Measurements from ENCODE around the gene SUMO3. TPM values are rescaled to one million over a fixed set of nuclear protein-coding genes. Genes with fewer than 3 reads are reported as not detected.

SUMO3 gene
- total RNA-seq, 1 experiment from 2014 or later, result 81.5 TPM

DNA sequence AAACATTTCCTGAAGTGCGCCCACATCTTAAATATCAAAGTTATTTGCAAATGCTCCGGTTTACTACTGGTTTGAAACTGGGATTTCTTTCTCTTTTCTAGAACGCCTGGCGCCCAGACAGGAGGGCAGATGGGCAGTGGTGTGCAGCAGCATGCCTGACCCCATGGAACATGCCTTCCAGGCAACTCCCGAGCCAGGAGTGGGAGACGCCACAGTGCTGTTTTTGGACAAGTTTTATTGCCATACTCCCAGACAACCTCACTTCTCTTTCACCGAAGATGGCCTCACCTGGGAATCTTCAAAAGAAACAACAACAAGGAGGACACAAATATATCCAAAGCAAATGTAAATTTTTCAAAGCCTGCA lies 37.7 kb downstream of the SUMO3 start:
- intact Hi-C loops (cut with micrococcal nuclease; ENCODE audit: unreplicated experiment), result no loop called here
- no peak for DNase-seq
- CTCF ChIA-PET, result no interaction called here
- TF ChIP-seq, protein P1, sequence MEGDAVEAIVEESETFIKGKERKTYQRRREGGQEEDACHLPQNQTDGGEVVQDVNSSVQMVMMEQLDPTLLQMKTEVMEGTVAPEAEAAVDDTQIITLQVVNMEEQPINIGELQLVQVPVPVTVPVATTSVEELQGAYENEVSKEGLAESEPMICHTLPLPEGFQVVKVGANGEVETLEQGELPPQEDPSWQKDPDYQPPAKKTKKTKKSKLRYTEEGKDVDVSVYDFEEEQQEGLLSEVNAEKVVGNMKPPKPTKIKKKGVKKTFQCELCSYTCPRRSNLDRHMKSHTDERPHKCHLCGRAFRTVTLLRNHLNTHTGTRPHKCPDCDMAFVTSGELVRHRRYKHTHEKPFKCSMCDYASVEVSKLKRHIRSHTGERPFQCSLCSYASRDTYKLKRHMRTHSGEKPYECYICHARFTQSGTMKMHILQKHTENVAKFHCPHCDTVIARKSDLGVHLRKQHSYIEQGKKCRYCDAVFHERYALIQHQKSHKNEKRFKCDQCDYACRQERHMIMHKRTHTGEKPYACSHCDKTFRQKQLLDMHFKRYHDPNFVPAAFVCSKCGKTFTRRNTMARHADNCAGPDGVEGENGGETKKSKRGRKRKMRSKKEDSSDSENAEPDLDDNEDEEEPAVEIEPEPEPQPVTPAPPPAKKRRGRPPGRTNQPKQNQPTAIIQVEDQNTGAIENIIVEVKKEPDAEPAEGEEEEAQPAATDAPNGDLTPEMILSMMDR (conservative IDR thresholded peaks at IDR 0.05), result no peak
- TF ChIP-seq EZH2 (IDR thresholded peaks at IDR 0.05; ENCODE audit: low read depth), result no peak
- Histone ChIP-seq H3K4me2 (no peak overlapping the region), H3K27ac (no peak overlapping the region), H4K20me1 (ENCODE audit: insufficient read depth) (peaks cover 10% of the 10 kb centered on the region; the same call in 1 of the 2 replicates), H3K9me2 (ENCODE audit: insufficient read depth) (no peaks in the 10 kb centered on the region), H3K9me3 (ENCODE audit: insufficient read depth, low read depth) (no peaks in the 10 kb centered on the region), H2AFZ (no peak overlapping the region), H3K79me2 (ENCODE audit: low read depth) (no peaks in the 10 kb centered on the region; the same call in 1 of the 2 replicates), H3K27me3 (ENCODE audit: insufficient read depth, low read depth) (no peaks in the 10 kb centered on the region), H3K4me3 (no peak overlapping the region), H3K4me1 (replicated peaks; ENCODE audit: insufficient read depth) (no peaks in the 10 kb centered on the region), H3F3A (ENCODE audit: insufficient read depth, low read depth) (no peaks in the 10 kb centered on the region; the same call in 1 of the 2 replicates), H3K36me3 (ENCODE audit: low read depth) (0 out of 2 replicates have a peak, but pooled peaks cover 10% of the 10 kb centered on the region)
- POLR2A ChIA-PET (ENCODE audit: unreplicated experiment), result no interaction called here
- BruUV-seq (replicated peaks), result no TSS peak

DNA sequence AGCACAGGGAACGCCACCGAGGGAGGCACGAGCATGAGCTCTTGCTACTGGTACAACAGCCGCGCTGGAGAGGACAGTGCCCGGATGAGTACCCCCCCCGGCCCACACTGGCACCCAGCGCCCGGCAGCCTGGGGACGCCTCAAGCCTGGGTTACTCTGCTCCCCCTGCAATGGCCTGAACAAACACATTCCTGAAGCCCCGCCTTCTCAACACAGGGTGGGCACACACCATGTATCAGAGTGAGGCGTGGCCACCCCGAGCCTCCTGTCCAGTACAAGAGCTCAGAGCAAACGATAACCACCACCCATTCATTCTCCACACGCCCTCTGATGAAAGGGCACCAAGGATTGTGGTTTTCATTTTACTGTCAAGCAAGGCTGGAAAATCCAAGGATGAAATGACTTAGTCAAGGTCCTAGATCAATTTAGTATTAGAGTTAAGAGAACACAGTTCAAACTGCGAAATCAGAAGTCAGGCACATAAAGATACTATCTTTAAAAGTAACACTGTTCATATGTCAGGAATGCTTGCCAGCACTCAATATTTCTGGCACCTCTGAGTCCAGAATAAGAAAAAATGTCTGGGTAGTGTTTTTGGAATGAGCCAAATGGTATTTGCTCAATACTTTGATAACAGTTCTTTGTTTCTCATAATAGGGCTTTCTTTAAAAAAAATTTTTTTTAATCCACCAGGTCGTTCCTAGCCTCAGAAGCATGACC lies 38.3 kb downstream of the SUMO3 start:
- TF ChIP-seq, protein P1 (conservative IDR thresholded peaks at IDR 0.05), result no peak
- TF ChIP-seq EZH2 (IDR thresholded peaks at IDR 0.05; ENCODE audit: low read depth), result no peak
- H3F3A ChIP-seq (ENCODE audit: insufficient read depth, low read depth), result no peaks in the 10 kb centered on the region; the same call in 1 of the 2 replicates
- no TSS peak for BruUV-seq (replicated peaks)
- H3K4me1 ChIP-seq (replicated peaks; ENCODE audit: insufficient read depth), result no peaks in the 10 kb centered on the region
- CTCF ChIA-PET, result no interaction called here
- no peaks in the 10 kb centered on the region; the same call in 1 of the 2 replicates for H3K79me2 ChIP-seq (ENCODE audit: low read depth)
- POLR2A ChIA-PET (ENCODE audit: unreplicated experiment), result interaction anchor here (0.7 kb wide), 1 partner anchor 11 kb away, joined by 4 read pairs; no protein-coding TSS in a partner anchor
- no peak overlapping the region for H3K27ac ChIP-seq
- H3K27me3 ChIP-seq (ENCODE audit: insufficient read depth, low read depth), result no peaks in the 10 kb centered on the region
- H3K9me2 ChIP-seq (ENCODE audit: insufficient read depth), result no peaks in the 10 kb centered on the region
- H3K4me3 ChIP-seq, result no peak overlapping the region
- no peaks in the 10 kb centered on the region for H3K9me3 ChIP-seq (ENCODE audit: insufficient read depth, low read depth)
- intact Hi-C loops (cut with micrococcal nuclease; ENCODE audit: unreplicated experiment), result no loop called here
- H3K36me3 ChIP-seq (ENCODE audit: low read depth), result 0 out of 2 replicates have a peak, but pooled peaks cover 10% of the 10 kb centered on the region
- H2AFZ ChIP-seq, result no peak overlapping the region
- DNase-seq, result no peak
- H4K20me1 ChIP-seq (ENCODE audit: insufficient read depth), result peaks cover 10% of the 10 kb centered on the region; the same call in 1 of the 2 replicates
- H3K4me2 ChIP-seq, result no peak overlapping the region

DNA sequence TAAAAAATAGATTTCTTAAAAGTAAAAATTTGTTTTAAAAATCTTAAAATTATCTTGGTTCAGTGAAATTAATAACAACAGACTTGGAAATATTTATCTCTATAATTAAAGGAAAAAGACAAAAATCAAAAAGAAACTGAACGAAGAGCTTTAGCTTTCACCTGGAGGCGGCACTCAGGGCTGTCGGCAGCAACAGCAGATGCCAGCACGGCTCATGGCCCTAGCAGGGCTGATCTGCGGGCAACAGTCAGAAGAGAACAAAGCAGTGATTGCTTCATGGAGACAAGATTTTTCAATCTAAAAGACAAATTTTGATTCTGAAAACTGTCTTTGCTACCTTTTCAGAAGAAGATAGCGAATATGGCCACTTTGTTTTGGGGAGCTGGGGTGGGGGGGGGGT lies 38.9 kb downstream of the SUMO3 start:
- DNase-seq, result no peak
- POLR2A ChIA-PET (ENCODE audit: unreplicated experiment), result interaction anchor here (0.7 kb wide), 1 partner anchor 11 kb away, joined by 4 read pairs; no protein-coding TSS in a partner anchor
- no peaks in the 10 kb centered on the region for H3K4me1 ChIP-seq (replicated peaks; ENCODE audit: insufficient read depth)
- BruUV-seq (replicated peaks), result no TSS peak
- H3K4me2 ChIP-seq, result no peak overlapping the region
- H3K36me3 ChIP-seq (ENCODE audit: low read depth), result 0 out of 2 replicates have a peak, but pooled peaks cover 10% of the 10 kb centered on the region
- TF ChIP-seq, protein P1 (conservative IDR thresholded peaks at IDR 0.05), result no peak
- TF ChIP-seq EZH2 (IDR thresholded peaks at IDR 0.05; ENCODE audit: low read depth), result no peak
- peaks cover 10% of the 10 kb centered on the region; the same call in 1 of the 2 replicates for H4K20me1 ChIP-seq (ENCODE audit: insufficient read depth)
- no peak overlapping the region for H3K27ac ChIP-seq
- CTCF ChIA-PET, result no interaction called here
- no peaks in the 10 kb centered on the region for H3K27me3 ChIP-seq (ENCODE audit: insufficient read depth, low read depth)
- H3K9me3 ChIP-seq (ENCODE audit: insufficient read depth, low read depth), result no peaks in the 10 kb centered on the region
- no peak overlapping the region for H2AFZ ChIP-seq
- H3K9me2 ChIP-seq (ENCODE audit: insufficient read depth), result no peaks in the 10 kb centered on the region
- intact Hi-C loops (cut with micrococcal nuclease; ENCODE audit: unreplicated experiment), result no loop called here
- H3F3A ChIP-seq (ENCODE audit: insufficient read depth, low read depth), result no peaks in the 10 kb centered on the region; the same call in 1 of the 2 replicates
- H3K4me3 ChIP-seq, result no peak overlapping the region
- no peaks in the 10 kb centered on the region; the same call in 1 of the 2 replicates for H3K79me2 ChIP-seq (ENCODE audit: low read depth)

All from PC-9 (cell line).